ENCODE results near the gene TMEM53.
A peak's percentile ranks its signal among the peaks of the same experiment; 100 is the strongest.

Gene TMEM53

GRCh38 chr1:44610527-44611148, 63.6 kb downstream of the TMEM53 start (continued):
- TF ChIP-seq ZNF518A (tag by site-specific recombination; conservative IDR thresholded peaks at IDR 0.05; ENCODE audit: low read depth) (no peak), OVOL3 (tag by site-specific recombination; IDR thresholded peaks at IDR 0.05) (no peak), KLF10 (tag by site-specific recombination; IDR thresholded peaks at IDR 0.05) (no peak), ZNF626 (tag by site-specific recombination; IDR thresholded peaks at IDR 0.05) (no peak), ZNF768 (tag by site-specific recombination; IDR thresholded peaks at IDR 0.05) (no peak), BCL6B (tag by site-specific recombination; IDR thresholded peaks at IDR 0.05) (no peak), HOXA7 (CRISPR knock-in tag; IDR thresholded peaks at IDR 0.05; ENCODE audit: borderline replicate concordance) (no peak), ZNF600 (tag by site-specific recombination; IDR thresholded peaks at IDR 0.05) (no peak), ZNF501 (tag by site-specific recombination; IDR thresholded peaks at IDR 0.05) (no peak), ZBTB6 (tag by site-specific recombination; IDR thresholded peaks at IDR 0.05) (0 out of 2 replicates have a peak, but pooled peaks have one; percentile 40), ZNF777 (tag by site-specific recombination; IDR thresholded peaks at IDR 0.05; ENCODE audit: borderline replicate concordance) (no peak), ZFP3 (tag by site-specific recombination; IDR thresholded peaks at IDR 0.05; ENCODE audit: low read depth) (no peak), KLF17 (tag by site-specific recombination; IDR thresholded peaks at IDR 0.05) (peak; percentile 10; the same call in 1 of the 2 replicates), ZNF157 (tag by site-specific recombination; IDR thresholded peaks at IDR 0.05) (no peak), ZBTB11 (tag by site-specific recombination; conservative IDR thresholded peaks at IDR 0.05; ENCODE audit: low read depth) (no peak), ZNF544 (tag by site-specific recombination; IDR thresholded peaks at IDR 0.05) (no peak), ZFP41 (tag by site-specific recombination; IDR thresholded peaks at IDR 0.05; ENCODE audit: borderline replicate concordance) (no peak), ZNF292 (tag by site-specific recombination; IDR thresholded peaks at IDR 0.05; ENCODE audit: borderline replicate concordance, low read depth) (no peak), BCL11B (tag by site-specific recombination; IDR thresholded peaks at IDR 0.05; ENCODE audit: low read depth) (no peak), ZSCAN5A (tag by site-specific recombination; IDR thresholded peaks at IDR 0.05) (no peak), ZNF830 (tag by site-specific recombination; IDR thresholded peaks at IDR 0.05; ENCODE audit: low read depth) (no peak), ZNF449 (tag by site-specific recombination; IDR thresholded peaks at IDR 0.05) (no peak), ZNF785 (tag by site-specific recombination; IDR thresholded peaks at IDR 0.05) (no peak), SP7 (tag by site-specific recombination; IDR thresholded peaks at IDR 0.05) (0 out of 2 replicates have a peak, but pooled peaks have one; percentile 35), ZNF530 (tag by site-specific recombination; IDR thresholded peaks at IDR 0.05; ENCODE audit: low read depth) (no peak)

All from HEK293 (cell line).